NB4 (cell line): ENCODE measurements around the gene LRBA.

ENCODE experiments used
- CTCF ChIP-seq: IDR thresholded peaks from one replicate; pipeline ENCODE4 v1.5.1; 2012; ENCODE audit warnings: low read depth, low read length
- MAX ChIP-seq: IDR thresholded peaks from 2 replicates; pipeline ENCODE4 v1.6.1; 2011; ENCODE audit warnings: low read depth, low read length
- MYC ChIP-seq: IDR thresholded peaks from 2 replicates; pipeline ENCODE4 v1.6.1; 2011; ENCODE audit warnings: low read depth, low read length
- POLR2A ChIP-seq: IDR thresholded peaks from 2 replicates; pipeline ENCODE4 v1.6.1; 2011; ENCODE audit warnings: mild to moderate bottlenecking; ENCODE audit not compliant: insufficient read length; ENCODE audit errors: extremely low read depth

- TF ChIP-seq CTCF (no peak), POLR2A (no peak), MAX (no peak), MYC (no peak)
Measured at GRCh38 chr4:150232029-150232428, 783.1 kb downstream of the LRBA start.
